K562 treated with DMSO at 1 percent for 12 hours (cell line): ENCODE results near the gene MYOM3. TPM values are rescaled to one million over a fixed set of nuclear protein-coding genes. Genes with fewer than 3 reads are reported as not detected.

Experiments used
- total RNA-seq: library from RNA; unstranded; fragments of 300-600 nt; gene quantifications from 2 replicates; pipeline ENCODE4 v1.2.3, GENCODE V29; 2022; ENCODE audit not compliant: insufficient read depth

Gene MYOM3
- not detected in 2 replicates for total RNA-seq

GRCh38 chr1:24111996-24112779 is at the start of gene MYOM3:
MYOM3 (minus strand) TSS chr1:24112135; CDS start chr1:24108636, 3,499 bp downstream.

GRCh38 chr1:24142546-24143534 is 30.9 kb upstream of the MYOM3 start, which contains the start of gene IL22RA1:
IL22RA1 (minus strand) TSS chr1:24143140; CDS start chr1:24143082, 58 bp downstream.

Other genes starting within 250 kb of the MYOM3 start
- gene FUCA1, start 243.8 kb downstream of the MYOM3 start, total RNA-seq = 22.5 and 44.0 TPM in 2 replicates
- gene CNR2, start 198.8 kb downstream of the MYOM3 start, total RNA-seq = not detected in 2 replicates
- gene PNRC2, start 152.3 kb downstream of the MYOM3 start, total RNA-seq = 73.0 and 153 TPM in 2 replicates
- gene SRSF10, start 131.8 kb downstream of the MYOM3 start, total RNA-seq = 47.3 and 132 TPM in 2 replicates
- not detected in 2 replicates for gene IL22RA1, start 31.0 kb upstream of the MYOM3 start, total RNA-seq
- not detected in 2 replicates for gene IFNLR1, start 75.2 kb upstream of the MYOM3 start, total RNA-seq
- gene GRHL3, start 207.2 kb upstream of the MYOM3 start, total RNA-seq = not detected in 2 replicates